ENCODE measurements around the gene CRYM. TPM values are rescaled to one million over a fixed set of nuclear protein-coding genes. Genes with fewer than 3 reads are reported as not detected.
"Not testable (repeated sequence)": the region's sequence is repeated elsewhere in the genome, so short reads cannot be mapped to it uniquely, and the experiment has no call there.

CRYM gene
- 10 to 100 TPM in 1 of 4 donors, 1 to 10 TPM in 3; 8.0 to 11.0 (median 8.9) TPM for polyA plus RNA-seq (ENCODE audit: insufficient read length in 4 of 4)

DNA sequence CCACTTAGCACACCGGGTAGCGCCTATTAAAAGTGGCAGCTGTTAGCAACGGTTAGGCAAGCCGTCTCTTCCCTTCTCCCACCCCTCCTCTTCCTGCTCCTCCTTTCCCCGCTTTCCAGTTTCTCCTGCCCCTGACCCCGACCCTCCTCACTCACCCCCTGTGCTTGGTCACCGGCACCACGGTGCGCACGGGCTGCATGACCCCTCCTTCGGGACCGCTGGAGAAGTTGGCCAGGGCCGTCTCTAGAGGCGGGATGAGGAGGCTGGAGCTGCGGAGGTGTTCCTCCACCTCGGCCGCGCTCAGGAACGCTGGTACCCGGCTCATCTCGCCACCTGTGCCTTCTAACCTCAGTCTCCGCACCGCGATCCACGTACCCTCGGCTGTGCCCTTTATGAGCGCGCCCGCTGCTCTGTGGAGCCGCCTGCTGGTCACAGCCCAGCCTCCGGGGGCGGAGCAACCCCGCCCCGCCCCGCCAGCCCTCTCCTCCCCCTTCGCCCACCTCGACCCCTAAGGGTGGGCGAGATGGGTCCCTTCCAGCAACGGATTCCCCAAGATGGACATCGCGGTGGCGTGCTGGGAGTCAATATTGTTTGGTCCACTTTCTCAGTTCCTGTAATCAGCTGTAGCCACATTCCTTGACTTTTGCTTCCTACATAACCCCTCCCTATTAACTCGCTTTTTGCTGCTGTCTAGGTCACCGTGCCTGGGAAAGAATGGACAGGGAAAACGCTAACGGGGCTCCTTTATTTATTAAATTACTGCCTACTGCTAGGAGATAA, at the start of gene CRYM:
Gene CRYM (minus strand): TSS at position 364 of the 780 bp plus-strand sequence. CDS start 39 bp downstream, at position 325.
- DNase-seq (ENCODE audit: low read depth in 4 of 4, low spot score in 3 of 4) = peak in 2 of 4 donors; percentile 28 to 60

DNA sequence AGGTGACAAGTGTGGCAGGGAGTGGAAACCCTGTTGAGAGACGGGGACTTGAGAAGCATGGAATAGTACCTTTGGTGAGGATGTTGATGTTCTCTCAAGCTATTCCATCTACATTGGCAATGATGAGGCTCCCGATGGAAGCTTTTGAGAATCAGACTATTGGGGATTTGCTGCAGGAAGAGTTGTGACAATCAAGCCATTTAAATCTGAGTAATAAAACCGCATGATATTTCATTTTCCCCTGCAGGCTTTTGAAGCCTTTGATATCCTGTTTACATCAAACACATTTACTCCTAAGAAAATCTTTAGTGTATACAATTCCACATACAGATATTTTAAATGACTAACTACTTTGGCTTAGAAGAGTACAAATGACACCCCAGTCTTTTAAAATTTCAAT, 49.0 kb upstream of the CRYM start:
- no peak for DNase-seq (ENCODE audit: low read depth in 4 of 4, low spot score in 3 of 4)

DNA sequence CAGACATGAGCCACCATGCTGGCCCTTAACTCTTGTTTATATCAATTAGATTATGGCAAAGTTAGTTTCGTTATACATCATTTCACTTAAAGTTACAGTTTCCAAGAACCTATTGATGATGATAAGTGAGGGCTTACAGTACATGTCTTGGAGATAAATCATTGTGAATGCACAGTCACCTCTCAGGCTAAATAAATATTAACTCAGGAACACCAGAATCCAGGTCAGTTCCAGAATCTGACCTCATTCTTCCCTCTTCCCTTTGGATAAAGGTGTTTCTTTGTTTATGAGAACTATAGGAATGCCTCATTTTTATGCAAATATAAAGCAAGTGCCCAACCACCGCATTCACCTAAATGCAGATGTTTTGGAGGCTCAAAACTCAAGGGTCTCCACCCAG, 48.4 kb upstream of the CRYM start:
- DNase-seq (ENCODE audit: low read depth in 4 of 4, low spot score in 3 of 4) = no peak

DNA sequence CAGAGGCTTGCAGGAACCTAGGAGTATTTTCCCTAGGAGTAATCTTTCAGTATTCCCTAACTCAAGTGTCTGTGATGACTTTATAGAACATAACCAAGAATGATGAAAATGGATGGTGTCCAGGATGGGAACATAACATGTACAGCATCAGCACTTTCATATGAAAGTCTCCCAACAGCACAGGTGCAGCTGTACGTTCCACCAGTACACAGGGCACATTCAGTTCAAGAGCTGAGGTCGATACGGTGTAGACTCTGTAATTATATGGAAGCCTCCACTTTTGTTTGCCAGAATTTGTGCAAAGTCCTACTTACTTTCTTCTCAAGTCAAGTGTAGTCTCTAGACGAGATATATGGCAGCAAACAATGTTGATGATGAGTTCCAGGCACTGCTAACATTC, 46.2 kb upstream of the CRYM start:
- DNase-seq (ENCODE audit: low read depth in 4 of 4, low spot score in 3 of 4) = no peak

DNA sequence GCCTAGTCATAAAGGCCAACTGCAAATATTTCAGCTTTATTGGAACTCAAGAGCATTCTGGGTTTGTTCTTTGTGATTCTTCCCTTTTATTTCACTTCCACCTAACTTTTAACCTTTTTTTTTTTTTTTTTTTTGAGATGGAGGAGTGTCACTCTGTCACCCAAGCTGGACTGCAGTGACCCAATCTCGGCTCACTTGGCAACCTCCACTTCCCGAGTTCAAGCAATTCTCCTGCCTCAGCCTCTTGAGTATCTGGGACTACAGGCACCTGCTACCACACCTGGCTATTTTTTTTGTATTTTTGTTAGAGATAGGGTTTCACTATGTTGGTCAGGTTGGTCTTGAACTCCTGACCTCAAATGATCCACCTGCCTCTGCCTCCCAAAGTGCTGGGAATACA, 44.2 kb upstream of the CRYM start:
- DNase-seq (ENCODE audit: low read depth in 4 of 4, low spot score in 3 of 4) = not testable (repeated sequence)

DNA sequence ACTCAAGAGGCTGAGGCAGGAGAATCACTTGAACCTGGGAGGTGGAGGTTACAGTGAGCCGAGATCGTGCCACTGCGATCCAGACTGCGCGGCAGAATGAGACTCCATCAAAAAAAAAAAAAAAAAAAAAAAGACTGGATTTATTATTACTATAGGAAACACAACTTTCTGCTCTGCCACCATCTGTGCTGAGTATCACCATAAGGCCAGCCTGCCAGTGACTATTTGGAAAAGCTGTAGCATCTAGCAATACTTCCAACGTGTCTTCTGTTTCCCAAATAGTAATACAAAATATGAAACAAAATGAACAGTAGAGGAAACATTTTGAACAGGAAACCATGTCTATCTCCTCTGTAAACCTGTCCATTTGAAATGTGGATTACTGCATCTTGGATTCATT, 43.6 kb upstream of the CRYM start:
- no peak for DNase-seq (ENCODE audit: low read depth in 4 of 4, low spot score in 3 of 4)

DNA sequence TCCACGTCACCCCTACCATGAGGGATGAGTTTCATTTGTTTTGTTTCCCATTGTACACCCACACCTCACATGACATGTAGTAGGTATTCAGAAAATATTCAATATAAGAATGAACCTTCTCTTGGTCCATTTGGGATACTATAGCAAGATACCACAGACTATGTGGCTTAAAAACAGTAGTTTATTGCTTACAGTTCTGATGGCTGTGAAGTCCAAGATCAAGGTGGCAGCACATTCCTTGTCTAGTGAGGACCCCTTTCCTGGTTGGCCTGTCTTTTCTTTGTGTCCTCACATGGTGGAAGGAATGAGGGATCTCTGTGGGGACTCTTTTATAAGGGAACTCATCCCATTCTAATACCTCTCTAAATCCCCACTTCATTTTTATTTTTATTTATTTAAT, 36.2 kb upstream of the CRYM start:
- no peak for DNase-seq (ENCODE audit: low read depth in 4 of 4, low spot score in 3 of 4)

DNA sequence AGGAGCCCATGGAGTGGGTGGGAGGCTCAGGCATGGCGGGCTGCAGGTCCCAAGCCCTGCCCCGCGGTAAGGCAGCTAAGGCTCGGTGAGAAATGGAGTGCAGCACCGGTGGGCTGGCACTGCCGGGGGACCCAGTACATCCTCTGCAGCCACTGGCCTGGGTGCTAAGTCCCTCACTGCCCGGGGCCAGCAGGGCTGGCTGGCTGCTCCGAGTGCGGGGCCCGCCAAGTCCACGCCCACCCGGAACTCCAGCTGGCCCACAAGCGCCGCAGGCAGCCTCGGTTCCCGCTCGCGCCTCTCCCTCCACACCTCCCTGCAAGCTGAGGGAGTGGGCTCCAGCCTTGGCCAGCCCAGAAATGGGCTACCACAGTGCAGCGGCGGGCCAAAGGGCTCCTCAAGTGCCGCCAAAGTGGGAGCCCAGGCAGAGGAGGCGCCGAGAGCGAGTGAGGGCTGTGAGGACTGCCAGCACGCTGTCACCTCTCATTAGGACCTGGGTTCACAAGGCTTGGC, 34.8 kb upstream of the CRYM start:
- DNase-seq (ENCODE audit: low read depth in 4 of 4, low spot score in 3 of 4) = not testable (repeated sequence)

DNA sequence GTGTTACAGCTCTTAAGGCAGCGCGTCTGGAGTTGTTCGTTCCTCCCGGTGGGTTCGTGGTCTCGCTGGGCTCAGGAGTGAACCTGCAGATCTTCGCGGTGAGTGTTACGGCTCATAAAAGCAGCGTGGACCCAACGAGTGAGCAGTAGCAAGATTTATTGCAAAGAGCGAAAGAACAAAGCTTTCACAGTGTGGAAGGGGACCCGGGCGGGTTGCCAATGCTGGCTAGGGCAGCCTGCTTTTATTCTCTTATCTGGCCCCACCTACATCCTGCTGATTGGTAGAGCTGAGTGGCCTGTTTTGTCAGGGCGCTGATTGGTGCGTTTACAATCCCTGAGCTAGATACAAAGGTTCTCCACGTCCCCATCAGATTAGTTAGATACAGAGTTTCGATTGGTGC, 34.0 kb upstream of the CRYM start:
- DNase-seq (ENCODE audit: low read depth in 4 of 4, low spot score in 3 of 4) = not testable (repeated sequence)

DNA sequence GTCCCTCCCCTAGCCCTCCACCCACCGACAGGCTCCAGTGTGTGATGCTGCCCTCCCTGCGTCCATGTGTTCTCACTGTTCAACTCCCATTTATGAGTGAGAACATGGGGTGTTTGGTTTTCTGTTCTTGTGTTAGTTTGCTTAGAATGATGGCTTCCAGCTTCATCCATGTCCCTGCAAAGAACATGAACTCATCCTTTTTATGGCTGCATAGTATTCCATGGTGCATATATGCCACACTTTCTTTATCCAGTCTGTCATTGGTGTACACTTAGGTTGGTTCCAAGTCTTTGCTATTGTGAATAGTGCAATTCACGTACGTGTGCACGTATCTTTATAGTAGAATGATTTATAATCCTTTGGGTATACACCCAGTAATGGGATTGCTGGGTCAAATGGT, 28.6 kb upstream of the CRYM start:
- DNase-seq (ENCODE audit: low read depth in 4 of 4, low spot score in 3 of 4) = not testable (repeated sequence)

DNA sequence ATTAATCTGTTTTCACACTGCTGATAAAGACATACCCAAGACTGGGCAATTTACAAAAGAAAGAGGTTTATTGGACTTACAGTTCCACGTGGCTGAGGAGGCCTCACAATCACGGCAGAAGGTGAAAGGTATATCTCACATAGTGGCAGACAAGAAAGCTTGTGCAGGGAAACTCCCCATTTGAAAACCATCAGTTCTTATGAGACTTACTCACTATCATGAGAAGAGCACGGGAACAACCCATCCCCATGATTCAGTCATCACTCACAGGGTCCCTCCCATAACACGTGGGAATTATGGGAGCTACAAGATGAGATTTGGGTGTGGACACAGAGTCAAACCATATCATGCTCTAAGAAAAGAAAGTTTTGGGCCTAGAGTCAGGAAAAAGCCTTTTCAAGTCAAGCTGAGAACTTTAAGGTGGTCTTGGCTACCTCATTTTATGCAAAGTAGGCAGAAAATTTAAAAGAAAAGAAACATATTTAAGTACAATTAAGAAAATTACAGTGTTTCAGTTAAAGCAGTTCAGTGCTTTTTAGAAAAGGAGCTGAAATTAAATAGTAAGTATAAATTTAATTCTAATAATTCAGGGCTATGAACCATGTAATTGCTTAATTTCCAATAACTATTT, 24.9 kb upstream of the CRYM start:
- no peak for DNase-seq (ENCODE audit: low read depth in 4 of 4, low spot score in 3 of 4)

DNA sequence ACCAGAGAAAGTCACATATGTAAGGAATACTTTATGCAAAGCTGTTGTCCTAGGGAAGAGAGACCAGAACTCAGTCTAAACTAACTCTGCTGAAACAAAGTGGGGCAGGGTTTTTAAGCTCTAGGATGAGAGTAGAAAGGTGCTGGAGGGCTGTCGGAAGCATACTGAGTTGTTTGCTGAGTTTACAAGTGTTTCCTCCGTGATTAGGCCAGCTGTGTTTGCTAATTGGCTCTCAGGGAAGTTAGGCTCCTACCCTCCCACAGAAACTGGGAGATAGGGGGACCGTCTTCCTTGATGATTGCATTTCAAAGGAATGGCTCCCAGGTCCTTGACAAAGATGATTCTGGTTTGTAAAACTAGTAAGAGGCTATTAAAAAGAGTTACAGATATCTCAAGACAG, 24.4 kb upstream of the CRYM start:
- no peak for DNase-seq (ENCODE audit: low read depth in 4 of 4, low spot score in 3 of 4)

DNA sequence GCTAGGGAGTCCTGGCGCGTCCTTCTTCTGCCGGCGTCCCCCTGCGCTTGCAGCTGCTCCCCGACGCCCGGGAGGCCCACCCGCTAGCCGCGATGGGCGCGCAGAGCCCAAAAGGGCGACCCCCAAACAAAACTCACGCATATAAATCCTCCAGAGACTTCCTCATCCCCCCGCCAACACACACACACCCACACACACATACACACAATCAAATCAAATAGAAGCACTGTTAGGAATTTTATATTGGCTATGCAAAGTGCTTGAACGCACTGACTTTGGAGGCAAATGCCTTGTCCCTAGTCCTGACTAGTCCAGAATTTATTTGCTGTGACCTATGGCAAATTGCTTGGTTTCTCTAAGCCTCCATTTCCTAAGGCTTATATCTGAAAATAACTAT, 23.8 kb upstream of the CRYM start:
- no peak for DNase-seq (ENCODE audit: low read depth in 4 of 4, low spot score in 3 of 4)

DNA sequence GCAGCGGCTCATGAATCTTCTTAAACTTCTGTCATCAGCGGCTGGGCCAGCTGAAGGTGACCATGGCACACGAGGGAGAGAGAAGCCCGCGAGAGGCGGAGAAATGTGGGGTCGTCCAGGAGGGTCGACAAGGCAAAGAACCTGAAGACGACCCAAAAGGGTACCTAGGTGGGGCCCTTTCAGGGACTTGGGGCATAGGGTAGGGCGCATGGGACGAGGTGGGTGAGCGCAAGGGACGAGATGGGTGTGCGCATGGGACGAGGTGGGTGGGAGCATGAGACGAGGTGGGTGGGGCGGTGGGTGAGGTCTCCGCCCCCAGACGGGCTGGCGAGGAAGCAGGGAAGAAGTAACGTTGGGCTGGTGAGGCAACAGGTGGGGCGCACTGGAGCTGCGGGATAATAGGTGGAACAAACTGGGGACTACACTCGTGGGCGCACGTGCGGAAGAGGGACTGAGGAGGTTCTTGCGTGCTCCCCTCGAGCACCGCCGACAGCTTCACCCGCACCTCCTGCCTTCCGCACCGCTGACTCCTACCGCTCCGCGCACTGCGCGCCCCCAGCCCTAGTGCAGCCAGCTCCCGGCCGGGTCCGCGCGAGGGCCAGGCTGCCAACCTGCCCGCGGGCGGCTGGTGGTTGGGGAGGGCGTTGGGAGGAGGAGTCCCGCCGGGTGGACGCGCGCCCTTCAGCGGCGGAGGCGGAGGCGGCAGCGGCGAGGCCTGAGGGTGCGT, 23.2 kb upstream of the CRYM start:
- peak in 3 of 4 donors; percentile 11 to 45 (median 15) for DNase-seq (ENCODE audit: low read depth in 4 of 4, low spot score in 3 of 4)

DNA sequence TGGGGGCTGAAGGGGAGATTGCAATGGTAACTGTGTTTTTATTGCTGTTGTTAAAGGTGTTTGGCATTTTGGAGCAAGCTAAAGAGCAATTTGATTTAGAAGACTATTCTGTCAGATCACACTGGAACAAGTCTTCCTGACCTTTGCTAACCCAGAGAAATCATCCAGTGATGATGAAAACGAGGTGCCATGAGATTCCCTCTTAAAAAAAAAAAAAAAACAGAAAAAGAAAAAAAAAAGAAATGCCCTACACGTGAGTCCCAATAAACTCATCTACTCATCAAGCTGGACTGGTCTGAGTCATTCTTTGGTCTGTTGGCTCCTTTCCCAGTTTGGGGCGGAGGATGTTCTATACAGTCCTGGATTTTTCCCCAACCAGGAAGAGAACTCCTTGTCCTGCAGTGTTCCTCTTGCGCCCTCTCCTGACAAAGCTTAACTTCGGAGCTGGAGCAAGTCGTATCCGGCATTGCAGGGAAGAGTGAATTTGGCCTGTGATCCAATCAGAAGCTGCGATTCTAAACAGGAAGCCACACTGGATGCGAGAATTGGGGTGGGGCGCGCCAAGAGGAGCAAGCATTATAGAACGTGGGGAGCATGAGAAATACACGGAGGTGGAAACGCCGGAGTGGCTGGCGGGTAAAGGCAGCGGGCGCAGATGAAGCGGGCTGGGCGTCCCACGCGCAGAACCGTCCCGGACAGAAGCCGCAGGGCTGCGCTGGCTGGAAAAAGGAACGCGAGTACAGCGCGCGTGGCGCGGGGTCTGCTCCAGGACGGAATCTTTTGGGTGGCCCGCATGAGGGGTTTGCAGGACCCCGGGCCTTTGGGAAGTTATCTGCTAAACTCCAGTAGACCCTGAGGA, 22.4 kb upstream of the CRYM start:
- DNase-seq (ENCODE audit: low read depth in 4 of 4, low spot score in 3 of 4) = peak; percentile 91 to 99 (median 97)

DNA sequence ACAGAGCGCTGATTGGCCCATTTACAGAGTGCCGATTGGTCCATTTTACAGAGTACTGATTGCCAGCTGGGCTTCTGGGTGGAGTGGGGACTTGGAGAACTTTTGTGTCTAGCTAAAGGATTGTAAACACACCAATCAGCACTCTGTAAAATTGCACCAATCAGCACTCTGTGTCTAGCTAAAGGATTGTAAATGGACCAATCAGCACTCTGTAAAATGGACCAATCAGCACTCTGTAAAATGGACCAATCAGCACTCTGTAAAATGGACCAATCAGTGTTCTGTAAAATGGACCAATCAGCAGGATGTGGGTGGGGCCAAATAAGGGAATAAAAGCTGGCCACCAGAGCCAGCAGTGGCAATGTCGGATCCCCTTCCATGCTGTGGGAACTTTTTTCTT, 11.7 kb upstream of the CRYM start:
- not testable (repeated sequence) for DNase-seq (ENCODE audit: low read depth in 4 of 4, low spot score in 3 of 4)

DNA sequence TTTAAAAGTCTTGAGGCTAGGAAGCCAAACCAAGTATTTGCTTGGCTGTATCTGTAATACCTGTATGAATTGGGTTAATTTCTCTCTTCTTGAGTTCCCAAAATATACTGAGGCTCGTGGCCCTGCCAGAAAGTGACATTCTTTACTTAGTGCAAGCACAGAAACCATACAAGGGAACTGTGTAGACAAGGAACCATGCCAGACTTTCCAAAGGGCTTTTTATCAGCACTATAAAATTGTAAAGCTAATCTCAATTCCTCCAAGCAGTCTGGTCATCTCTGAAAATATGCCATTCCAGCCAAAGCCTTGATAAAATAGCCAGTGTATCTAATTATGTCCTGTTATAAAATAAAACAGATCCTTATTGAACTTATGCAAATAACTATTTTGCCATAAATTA, 7.2 kb upstream of the CRYM start:
- no peak for DNase-seq (ENCODE audit: low read depth in 4 of 4, low spot score in 3 of 4)

DNA sequence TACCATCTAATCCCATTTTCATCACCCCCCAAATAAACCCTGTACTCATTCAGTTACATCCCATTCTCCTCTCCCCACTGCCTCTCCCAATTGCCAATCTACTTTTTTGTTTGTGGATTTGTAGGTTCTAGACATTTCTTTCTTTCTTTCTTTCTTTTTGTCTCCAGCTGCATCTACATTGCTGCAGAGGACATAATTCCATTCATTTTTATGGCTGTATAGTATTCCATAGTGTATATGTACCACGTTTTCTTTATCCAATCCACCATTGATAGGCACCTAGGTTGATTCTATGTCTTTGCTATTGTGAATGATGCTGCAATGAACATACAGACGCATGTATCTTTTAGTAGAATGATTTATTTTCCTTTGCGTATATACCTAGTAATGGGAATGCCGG, 6.3 kb upstream of the CRYM start:
- DNase-seq (ENCODE audit: low read depth in 4 of 4, low spot score in 3 of 4) = no peak

DNA sequence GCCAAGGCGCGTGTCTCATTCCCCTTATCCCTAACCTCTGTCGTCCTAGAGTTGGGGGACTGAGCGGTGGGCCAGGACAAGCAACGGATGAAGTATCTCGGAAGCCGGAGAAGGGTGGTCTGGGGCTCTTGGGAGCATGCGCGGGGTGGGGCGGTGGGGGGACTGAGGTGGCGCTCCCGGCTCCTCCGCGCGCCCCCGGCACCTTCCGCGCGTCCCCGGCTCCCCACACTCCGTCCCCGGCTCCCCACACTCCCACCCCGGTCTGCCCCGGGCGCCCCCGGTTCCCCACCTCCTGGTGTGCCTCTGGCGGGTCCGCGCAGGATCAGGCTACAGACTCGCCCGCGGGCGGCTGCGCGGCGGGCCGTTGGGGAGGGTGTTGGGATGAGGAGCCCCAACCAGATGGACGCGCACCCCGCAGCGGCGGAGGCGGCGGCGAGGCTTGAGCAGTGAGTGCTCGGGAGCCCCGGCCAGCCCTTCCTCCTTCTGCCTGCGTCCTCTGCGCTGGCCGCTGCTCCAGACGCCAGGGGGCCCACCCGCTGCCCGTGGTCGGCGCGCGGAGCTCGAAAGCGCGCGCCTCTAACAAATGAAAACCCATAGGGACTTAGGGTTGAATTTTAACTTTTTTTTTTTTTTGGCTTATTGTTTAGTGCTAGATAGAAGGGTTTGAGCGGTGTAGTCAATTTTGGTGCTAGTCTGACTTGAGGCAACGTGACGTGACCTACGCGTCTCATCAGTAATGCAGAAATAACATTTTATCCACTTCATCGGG, 5.6 kb upstream of the CRYM start:
- DNase-seq (ENCODE audit: low read depth in 4 of 4, low spot score in 3 of 4) = peak; percentile 44 to 58 (median 49)
